ENCODE measurements around the gene CDC27. TPM values are rescaled to one million over a fixed set of nuclear protein-coding genes. Genes with fewer than 3 reads are reported as not detected.

CDC27 gene
- total RNA-seq, 1 experiment from 2014 or later: 95.9 TPM

DNA sequence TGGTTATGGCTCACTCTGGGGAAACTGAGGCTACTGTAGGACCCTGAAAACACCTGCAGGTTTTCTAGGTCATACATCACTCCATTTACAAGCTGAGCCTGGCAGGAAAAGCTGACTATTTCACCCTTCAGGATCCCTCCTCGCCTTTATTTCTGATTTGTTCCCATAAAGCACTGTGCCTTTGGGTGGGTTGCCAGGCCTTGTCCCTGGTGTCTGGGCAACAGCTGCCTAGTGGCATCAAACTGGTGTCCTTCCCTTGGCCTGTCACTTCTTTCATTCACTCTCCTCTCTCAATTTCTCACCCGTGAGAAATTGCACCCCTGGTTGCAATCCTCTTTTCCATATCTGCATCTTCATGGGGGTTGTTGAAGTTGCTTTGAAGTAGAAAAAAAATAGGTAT, 21.7 kb upstream of the CDC27 start:
- intact Hi-C loops (cut with micrococcal nuclease; ENCODE audit: unreplicated experiment): no loop called here
- DNase-seq (ENCODE audit: low spot score): no peak
- Histone ChIP-seq H3K4me1 (ENCODE audit: insufficient read depth, low read length, poor library complexity, severe bottlenecking) (no peaks in the 10 kb centered on the region), H3K27me3 (replicated peaks; ENCODE audit: insufficient read depth, low read depth, low read length, poor library complexity) (no peaks in the 10 kb centered on the region), H3K4me3 (ENCODE audit: low read depth, low read length, poor library complexity, severe bottlenecking) (no peak overlapping the region), H3K9me3 (ENCODE audit: low read depth, low read length, poor library complexity, severe bottlenecking) (no peaks in the 10 kb centered on the region), H3K36me3 (ENCODE audit: insufficient read depth, low read length, poor library complexity, severe bottlenecking) (no peaks in the 10 kb centered on the region), H3K27ac (ENCODE audit: low read depth, low read length, poor library complexity, severe bottlenecking) (no peak overlapping the region)
- BruUV-seq (replicated peaks): no TSS peak
- ChIA-PET POLR2A (ENCODE audit: low non-redundant PET) (no interaction called here), CTCF (no interaction called here)
- no peak for TF ChIP-seq EZH2 (IDR thresholded peaks at IDR 0.05; ENCODE audit: borderline replicate concordance, low read depth, low read length, poor library complexity, severe bottlenecking)
- TF ChIP-seq, protein P1, sequence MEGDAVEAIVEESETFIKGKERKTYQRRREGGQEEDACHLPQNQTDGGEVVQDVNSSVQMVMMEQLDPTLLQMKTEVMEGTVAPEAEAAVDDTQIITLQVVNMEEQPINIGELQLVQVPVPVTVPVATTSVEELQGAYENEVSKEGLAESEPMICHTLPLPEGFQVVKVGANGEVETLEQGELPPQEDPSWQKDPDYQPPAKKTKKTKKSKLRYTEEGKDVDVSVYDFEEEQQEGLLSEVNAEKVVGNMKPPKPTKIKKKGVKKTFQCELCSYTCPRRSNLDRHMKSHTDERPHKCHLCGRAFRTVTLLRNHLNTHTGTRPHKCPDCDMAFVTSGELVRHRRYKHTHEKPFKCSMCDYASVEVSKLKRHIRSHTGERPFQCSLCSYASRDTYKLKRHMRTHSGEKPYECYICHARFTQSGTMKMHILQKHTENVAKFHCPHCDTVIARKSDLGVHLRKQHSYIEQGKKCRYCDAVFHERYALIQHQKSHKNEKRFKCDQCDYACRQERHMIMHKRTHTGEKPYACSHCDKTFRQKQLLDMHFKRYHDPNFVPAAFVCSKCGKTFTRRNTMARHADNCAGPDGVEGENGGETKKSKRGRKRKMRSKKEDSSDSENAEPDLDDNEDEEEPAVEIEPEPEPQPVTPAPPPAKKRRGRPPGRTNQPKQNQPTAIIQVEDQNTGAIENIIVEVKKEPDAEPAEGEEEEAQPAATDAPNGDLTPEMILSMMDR (conservative IDR thresholded peaks at IDR 0.05; ENCODE audit: low read depth, low read length): no peak

DNA sequence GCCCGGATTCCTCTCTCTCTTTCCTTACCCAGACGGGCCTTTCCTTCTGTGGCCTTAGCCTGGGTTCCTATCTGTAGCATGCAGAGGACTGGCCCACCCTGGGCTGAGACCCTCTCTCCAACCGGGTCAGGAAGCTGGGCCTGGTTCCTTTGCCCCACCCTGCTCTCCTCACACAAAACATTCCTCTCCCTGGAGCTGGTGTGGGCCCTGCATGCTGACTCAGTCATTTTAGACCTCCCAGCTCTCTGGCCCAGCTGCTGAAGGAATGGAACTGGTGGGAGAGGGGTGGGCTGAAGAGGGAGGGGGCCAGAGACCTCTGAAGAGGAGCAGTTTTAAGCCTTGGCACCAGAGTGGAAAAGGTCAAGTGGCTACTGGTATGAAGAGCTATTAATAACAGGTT, 21.0 kb upstream of the CDC27 start:
- TF ChIP-seq, protein P1 (conservative IDR thresholded peaks at IDR 0.05; ENCODE audit: low read depth, low read length): no peak
- no peak for TF ChIP-seq EZH2 (IDR thresholded peaks at IDR 0.05; ENCODE audit: borderline replicate concordance, low read depth, low read length, poor library complexity, severe bottlenecking)
- Histone ChIP-seq H3K9me3 (ENCODE audit: low read depth, low read length, poor library complexity, severe bottlenecking) (no peaks in the 10 kb centered on the region), H3K27me3 (replicated peaks; ENCODE audit: insufficient read depth, low read depth, low read length, poor library complexity) (no peaks in the 10 kb centered on the region), H3K4me3 (ENCODE audit: low read depth, low read length, poor library complexity, severe bottlenecking) (no peak overlapping the region), H3K27ac (ENCODE audit: low read depth, low read length, poor library complexity, severe bottlenecking) (no peak overlapping the region), H3K36me3 (ENCODE audit: insufficient read depth, low read length, poor library complexity, severe bottlenecking) (no peaks in the 10 kb centered on the region), H3K4me1 (ENCODE audit: insufficient read depth, low read length, poor library complexity, severe bottlenecking) (no peaks in the 10 kb centered on the region)
- intact Hi-C loops (cut with micrococcal nuclease; ENCODE audit: unreplicated experiment): no loop called here
- POLR2A ChIA-PET (ENCODE audit: low non-redundant PET): no interaction called here
- CTCF ChIA-PET: no interaction called here
- BruUV-seq (replicated peaks): no TSS peak
- DNase-seq (ENCODE audit: low spot score): no peak

DNA sequence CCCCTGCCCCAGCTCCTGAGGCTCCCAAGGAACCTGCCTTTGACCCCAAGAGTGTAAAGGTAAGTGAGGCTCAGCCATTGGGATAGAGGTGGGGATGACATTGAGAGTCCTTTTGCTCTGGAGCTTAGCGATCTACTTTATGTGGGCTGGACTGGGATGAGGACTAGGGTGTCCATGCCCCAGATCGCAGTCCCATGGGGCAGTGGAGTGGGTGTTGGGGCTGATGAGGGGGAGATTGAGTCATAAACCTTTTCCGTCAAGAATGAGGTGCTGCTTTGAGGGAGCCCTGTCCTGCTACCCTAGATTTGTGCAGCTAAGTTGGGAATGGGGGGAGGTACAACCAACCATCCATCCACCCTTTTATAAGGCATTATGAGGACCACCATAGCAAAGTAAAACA, 20.4 kb upstream of the CDC27 start:
- H3K27me3 ChIP-seq (replicated peaks; ENCODE audit: insufficient read depth, low read depth, low read length, poor library complexity): no peaks in the 10 kb centered on the region
- H3K4me1 ChIP-seq (ENCODE audit: insufficient read depth, low read length, poor library complexity, severe bottlenecking): no peaks in the 10 kb centered on the region
- DNase-seq (ENCODE audit: low spot score): no peak
- no peaks in the 10 kb centered on the region for H3K36me3 ChIP-seq (ENCODE audit: insufficient read depth, low read length, poor library complexity, severe bottlenecking)
- TF ChIP-seq, protein P1 (conservative IDR thresholded peaks at IDR 0.05; ENCODE audit: low read depth, low read length): no peak
- no peak for TF ChIP-seq EZH2 (IDR thresholded peaks at IDR 0.05; ENCODE audit: borderline replicate concordance, low read depth, low read length, poor library complexity, severe bottlenecking)
- H3K27ac ChIP-seq (ENCODE audit: low read depth, low read length, poor library complexity, severe bottlenecking): no peak overlapping the region
- no peak overlapping the region for H3K4me3 ChIP-seq (ENCODE audit: low read depth, low read length, poor library complexity, severe bottlenecking)
- POLR2A ChIA-PET (ENCODE audit: low non-redundant PET): no interaction called here
- H3K9me3 ChIP-seq (ENCODE audit: low read depth, low read length, poor library complexity, severe bottlenecking): no peaks in the 10 kb centered on the region
- intact Hi-C loops (cut with micrococcal nuclease; ENCODE audit: unreplicated experiment): no loop called here
- CTCF ChIA-PET: no interaction called here
- BruUV-seq (replicated peaks): no TSS peak
